ENCODE results near the gene ZFP30. TPM values are rescaled to one million over a fixed set of nuclear protein-coding genes. Genes with fewer than 3 reads are reported as not detected.
A peak's percentile ranks its signal among the peaks of the same experiment; 100 is the strongest.

Gene ZFP30
- total and polyA plus RNA-seq, 2 experiments from 2014 or later = 2.1 to 6.3 TPM

GRCh38 chr19:37594304-37594981 lies 60.8 kb downstream of the ZFP30 start, which contains the start of the genes ZNF540 and ZNF571 (continued):
- TF ChIP-seq ZNF462 (CRISPR knock-in tag; IDR thresholded peaks at IDR 0.05) (no peak), ZNF331 (CRISPR knock-in tag; IDR thresholded peaks at IDR 0.05; ENCODE audit: low read depth) (no peak), STAT1 (IDR thresholded peaks at IDR 0.05; ENCODE audit: unreplicated experiment) (no peak), EZH2 (IDR thresholded peaks at IDR 0.05; ENCODE audit: low read depth, unreplicated experiment) (no peak), ZNF114 (CRISPR knock-in tag; IDR thresholded peaks at IDR 0.05) (no peak)

GRCh38 chr19:37593996-37594303 lies 61.3 kb downstream of the ZFP30 start:
- Mint-ChIP-seq H3K4me1 (peaks cover 6% of the 10 kb centered on the region; the same call in 2 of the 3 replicates), H3K36me3 (ENCODE audit: low read depth) (peaks cover 35% of the 10 kb centered on the region), H3K9me3 (peaks cover 49% of the 10 kb centered on the region), H3K27ac (peak overlapping the region; percentile 99), H3K27me3 (ENCODE audit: insufficient read depth, low read depth, poor library complexity) (peaks cover 9% of the 10 kb centered on the region), H3K4me3 (peak overlapping the region; percentile 99)
- H3K4me3 ChIP-seq = peak overlapping the region; percentile 88
- H4K20me1 ChIP-seq (replicated peaks; ENCODE audit: insufficient read depth) = no peaks in the 10 kb centered on the region
- no peaks in the 10 kb centered on the region; the same call in 1 of the 2 replicates for H3K9me2 ChIP-seq (ENCODE audit: insufficient read depth)
- H3K4me2 ChIP-seq = peak overlapping the region; percentile 96
- H3K4me1 ChIP-seq (ENCODE audit: insufficient read depth) = peaks cover 13% of the 10 kb centered on the region; the same call in 1 of the 2 replicates
- H3F3A ChIP-seq (replicated peaks; ENCODE audit: low read depth) = peaks cover 7% of the 10 kb centered on the region
- H3K36me3 ChIP-seq (ENCODE audit: insufficient read depth) = 0 out of 2 replicates have a peak, but pooled peaks cover 4% of the 10 kb centered on the region
- peaks cover 3% of the 10 kb centered on the region for H3K79me2 ChIP-seq (replicated peaks; ENCODE audit: insufficient read depth)
- DNase-seq (ENCODE audit: low spot score) = no peak
- peak overlapping the region; percentile 78 for H3K27ac ChIP-seq (ENCODE audit: low read depth)
- peak overlapping the region; percentile 99 for H2AFZ ChIP-seq
- peaks cover 13% of the 10 kb centered on the region for H3K27me3 ChIP-seq (ENCODE audit: insufficient read depth)
- no peak for ATAC-seq
- TF ChIP-seq CTCF (conservative IDR thresholded peaks at IDR 0.05; ENCODE audit: low read depth in 2 of 2) (no peak), REST (IDR thresholded peaks at IDR 0.05; ENCODE audit: unreplicated experiment) (no peak), NANOG (IDR thresholded peaks at IDR 0.05; ENCODE audit: borderline replicate concordance) (no peak)
